CD14-positive monocyte (primary cell): ENCODE results near the gene AP1B1. TPM values are rescaled to one million over a fixed set of nuclear protein-coding genes. Genes with fewer than 3 reads are reported as not detected.

Source experiments
- DNase-seq, 3 donors: peaks; one replicate each; pipeline ENCODE4 v3.0.0-alpha.2; 2011 to 2022
- H2AFZ ChIP-seq: 2 replicates; pipeline ENCODE4 v1.6.0; 2012; ENCODE audit warnings: mild to moderate bottlenecking, low read depth, low read length, inconsistent platforms; ENCODE audit not compliant: insufficient read depth, poor library complexity, severe bottlenecking
- H3K27ac ChIP-seq, 2 donors: 1 replicate in 1 of 2; 2 replicates in 1 of 2; pipeline ENCODE4 v1.5.1; 2012 to 2013; ENCODE audit warnings: low read length in 2 of 2, control low read depth in 1 of 2, inconsistent platforms in 1 of 2, low read depth in 1 of 2, mild to moderate bottlenecking in 1 of 2
- H3K27me3 ChIP-seq, 2 donors: one replicate each; pipeline versions ENCODE4 v1.6.0 to v1.6.1; 2011 to 2013; ENCODE audit warnings: low read length in 2 of 2; ENCODE audit not compliant: control insufficient read depth in 2 of 2, insufficient read depth in 2 of 2
- H3K36me3 ChIP-seq, 2 donors: replicated peaks in 1 of 2; 1 replicate in 1 of 2; 2 replicates in 1 of 2; pipeline versions ENCODE4 v1.5.1 to v1.6.1; 2012 to 2013; ENCODE audit warnings: low read length in 2 of 2, control low read depth in 1 of 2, inconsistent platforms in 1 of 2, mild to moderate bottlenecking in 1 of 2; ENCODE audit not compliant: insufficient read depth in 2 of 2, control insufficient read depth in 1 of 2
- H3K4me1 ChIP-seq, 2 donors: 1 replicate in 1 of 2; 2 replicates in 1 of 2; pipeline versions ENCODE4 v1.5.1 to v1.6.1; 2012 to 2013; ENCODE audit warnings: low read length in 2 of 2, control low read depth in 1 of 2, inconsistent platforms in 1 of 2, mild to moderate bottlenecking in 1 of 2, moderate library complexity in 1 of 2; ENCODE audit not compliant: insufficient read depth in 2 of 2, control insufficient read depth in 1 of 2
- H3K4me2 ChIP-seq: replicated peaks from 2 replicates; pipeline ENCODE3; 2012; ENCODE audit warnings: low read length, moderate library complexity, mild to moderate bottlenecking; ENCODE audit not compliant: poor library complexity, severe bottlenecking; ENCODE audit errors: extremely low read depth
- H3K4me3 ChIP-seq, 3 experiments: fragments of 200-600 bp in 1 of 3; sonication (generic) in 1 of 3; replicated peaks in 1 of 3; 1 replicate in 2 of 3; 2 replicates in 1 of 3; pipeline ENCODE4 v1.5.1; 2011 to 2013; ENCODE audit warnings: low read length in 3 of 3, mild to moderate bottlenecking in 3 of 3, control low read depth in 2 of 3, low read depth in 2 of 3, inconsistent platforms in 1 of 3, moderate library complexity in 1 of 3
- H3K79me2 ChIP-seq: 2 replicates; pipeline ENCODE4 v1.6.0; 2012; ENCODE audit warnings: mild to moderate bottlenecking, control low read depth, inconsistent platforms, low read length, moderate library complexity; ENCODE audit not compliant: insufficient read depth
- H3K9ac ChIP-seq: 2 replicates; pipeline ENCODE4 v1.6.0; 2017; ENCODE audit warnings: low read length, mild to moderate bottlenecking; ENCODE audit not compliant: insufficient read depth, poor library complexity, severe bottlenecking
- H3K9me3 ChIP-seq, 2 donors: replicated peaks in 1 of 2; 1 replicate in 1 of 2; 2 replicates in 1 of 2; pipeline versions ENCODE4 v1.5.1 to v1.6.1; 2012 to 2013; ENCODE audit warnings: low read length in 2 of 2, control low read depth in 1 of 2; ENCODE audit not compliant: control insufficient read depth in 1 of 2, insufficient read depth in 1 of 2
- H4K20me1 ChIP-seq: 2 replicates; pipeline ENCODE4 v1.6.0; 2012; ENCODE audit warnings: mild to moderate bottlenecking, low read length, control low read depth, moderate library complexity; ENCODE audit not compliant: insufficient read depth
- H3K27ac Mint-ChIP-seq, 7 donors: one replicate each; pipeline ENCODE4 v1.8.0; 2020; ENCODE audit warnings: mild to moderate bottlenecking in 7 of 7, mixed read lengths in 7 of 7, moderate library complexity in 6 of 7, inconsistent platforms in 2 of 7
- H3K27me3 Mint-ChIP-seq, 3 donors: one replicate each; pipeline ENCODE4 v1.8.0; 2021 to 2022; ENCODE audit warnings: low read depth in 3 of 3, mild to moderate bottlenecking in 3 of 3, mixed read lengths in 3 of 3, moderate library complexity in 3 of 3, inconsistent platforms in 1 of 3
- H3K36me3 Mint-ChIP-seq, 2 donors: one replicate each; pipeline ENCODE4 v1.8.0; 2020; ENCODE audit warnings: mixed read lengths in 2 of 2, inconsistent platforms in 1 of 2, mild to moderate bottlenecking in 1 of 2
- H3K4me1 Mint-ChIP-seq: one replicate; pipeline ENCODE4 v1.8.0; 2020; ENCODE audit warnings: mild to moderate bottlenecking, mixed read lengths
- H3K4me3 Mint-ChIP-seq, 2 donors: one replicate each; pipeline ENCODE4 v1.8.0; 2020; ENCODE audit warnings: mild to moderate bottlenecking in 2 of 2, mixed read lengths in 2 of 2, moderate library complexity in 1 of 2
- H3K9me3 Mint-ChIP-seq, 7 donors: one replicate each; pipeline ENCODE4 v1.8.0; 2020 to 2022; ENCODE audit warnings: mixed read lengths in 7 of 7, mild to moderate bottlenecking in 6 of 7, moderate library complexity in 6 of 7, inconsistent platforms in 2 of 7
- CTCF ChIP-seq: fragments of 200-600 bp; IDR thresholded peaks from one replicate; pipeline ENCODE4 v1.8.0; 2022; ENCODE audit warnings: antibody characterized with exemption, mild to moderate bottlenecking
- WGBS: methylation state at CpG from one replicate; pipeline ENCODE4 v1.1.5; 2013; ENCODE audit warnings: missing lambda C conversion rate; ENCODE audit not compliant: insufficient coverage; 5-methylcytosine and 5-hydroxymethylcytosine counted together
- intact Hi-C, 2 donors: fragments of 100-400 bp; cut with micrococcal nuclease; formaldehyde crosslinking; loops; one replicate each; pipeline versions ENCODE4 v1.15.0 to v1.15.1; 2023
- polyA plus RNA-seq, 3 donors: library from polyadenylated mRNA; depleted of rRNA in 1 of 3; unstranded in 2 of 3; stranded (reverse) in 1 of 3; fragments of 300-500 nt in 2 of 3; fragments of >200 nt in 1 of 3; fragmentation: Illumina TruSeq in 2 of 3; gene quantifications; 1 replicate in 2 of 3; 2 replicates in 1 of 3; pipeline ENCODE4 v1.2.3, GENCODE V29; 2012 to 2021

The AP1B1 gene
- polyA plus RNA-seq, 3 donors, result 29.0 to 102 (median 40.3) TPM

GRCh38 chr22:29353860-29354259 lies 34.5 kb downstream of the AP1B1 start:
- Histone ChIP-seq H3K79me2 (no peaks in the 10 kb centered on the region), H3K4me3 (no peak overlapping the region), H3K4me2 (no peak overlapping the region), H3K4me1 (no peaks in the 10 kb centered on the region), H3K36me3 (peaks cover 95 to 99% of the 10 kb centered on the region in 2 donors), H3K27me3 (no peaks in the 10 kb centered on the region), H3K27ac (no peak overlapping the region), H3K9ac (no peak overlapping the region), H2AFZ (no peak overlapping the region), H4K20me1 (peaks cover 48% of the 10 kb centered on the region), H3K9me3 (no peaks in the 10 kb centered on the region)
- no peaks in the 10 kb centered on the region for H3K9me3 Mint-ChIP-seq
- no peaks in the 10 kb centered on the region for H3K4me1 Mint-ChIP-seq
- H3K36me3 Mint-ChIP-seq, result peaks cover 93 to 100% of the 10 kb centered on the region in 2 donors
- no peak for TF ChIP-seq CTCF
- 96% methylated on average over 8 of the region's 8 CpGs for WGBS
- H3K27me3 Mint-ChIP-seq, result no peaks in the 10 kb centered on the region
- intact Hi-C loops, result no loop called here
- no peak overlapping the region for H3K4me3 Mint-ChIP-seq
- DNase-seq, result no peak
- H3K27ac Mint-ChIP-seq, result peak overlapping the region in 1 of 7 donors; percentile 56

GRCh38 chr22:29353286-29353685 lies 35.1 kb downstream of the AP1B1 start:
- Histone ChIP-seq H3K27me3 (no peaks in the 10 kb centered on the region), H3K4me3 (no peak overlapping the region), H3K9me3 (no peaks in the 10 kb centered on the region), H3K27ac (no peak overlapping the region), H3K4me2 (no peak overlapping the region), H3K79me2 (no peaks in the 10 kb centered on the region), H2AFZ (no peak overlapping the region), H3K9ac (no peak overlapping the region), H3K4me1 (no peaks in the 10 kb centered on the region), H3K36me3 (peaks cover 95 to 99% of the 10 kb centered on the region in 2 donors), H4K20me1 (peaks cover 48% of the 10 kb centered on the region)
- Mint-ChIP-seq H3K36me3 (peaks cover 93 to 100% of the 10 kb centered on the region in 2 donors), H3K4me3 (no peak overlapping the region), H3K4me1 (no peaks in the 10 kb centered on the region), H3K9me3 (no peaks in the 10 kb centered on the region), H3K27me3 (no peaks in the 10 kb centered on the region), H3K27ac (peak overlapping the region in 2 of 7 donors; percentile 26 to 58)
- no peak for TF ChIP-seq CTCF
- intact Hi-C loops, result no loop called here
- DNase-seq, result no peak
- WGBS, result 99% methylated on average over 9 of the region's 11 CpGs
